ENCODE data around the gene MICALL2. TPM values are rescaled to one million over a fixed set of nuclear protein-coding genes. Genes with fewer than 3 reads are reported as not detected.
A peak's percentile ranks its signal among the peaks of the same experiment; 100 is the strongest.

MICALL2 gene
- total RNA-seq, 1 donor from 2014 or later: 8.3 TPM

GRCh38 chr7:1439373-1440363 is 19.6 kb downstream of the MICALL2 start:
- Histone ChIP-seq H3K36me3 (peaks cover 43% of the 10 kb centered on the region), H3K9me3 (replicated peaks) (no peaks in the 10 kb centered on the region), H3K4me1 (no peaks in the 10 kb centered on the region), H3K27ac (replicated peaks) (no peak overlapping the region), H3K27me3 (ENCODE audit: low read depth) (no peaks in the 10 kb centered on the region), H3K4me3 (no peak overlapping the region)
- intact Hi-C loops (cut with micrococcal nuclease): loop anchor here (10.0 kb wide), 1 partner anchor 215 kb away; no protein-coding TSS in a partner anchor
- TF ChIP-seq, protein P1, sequence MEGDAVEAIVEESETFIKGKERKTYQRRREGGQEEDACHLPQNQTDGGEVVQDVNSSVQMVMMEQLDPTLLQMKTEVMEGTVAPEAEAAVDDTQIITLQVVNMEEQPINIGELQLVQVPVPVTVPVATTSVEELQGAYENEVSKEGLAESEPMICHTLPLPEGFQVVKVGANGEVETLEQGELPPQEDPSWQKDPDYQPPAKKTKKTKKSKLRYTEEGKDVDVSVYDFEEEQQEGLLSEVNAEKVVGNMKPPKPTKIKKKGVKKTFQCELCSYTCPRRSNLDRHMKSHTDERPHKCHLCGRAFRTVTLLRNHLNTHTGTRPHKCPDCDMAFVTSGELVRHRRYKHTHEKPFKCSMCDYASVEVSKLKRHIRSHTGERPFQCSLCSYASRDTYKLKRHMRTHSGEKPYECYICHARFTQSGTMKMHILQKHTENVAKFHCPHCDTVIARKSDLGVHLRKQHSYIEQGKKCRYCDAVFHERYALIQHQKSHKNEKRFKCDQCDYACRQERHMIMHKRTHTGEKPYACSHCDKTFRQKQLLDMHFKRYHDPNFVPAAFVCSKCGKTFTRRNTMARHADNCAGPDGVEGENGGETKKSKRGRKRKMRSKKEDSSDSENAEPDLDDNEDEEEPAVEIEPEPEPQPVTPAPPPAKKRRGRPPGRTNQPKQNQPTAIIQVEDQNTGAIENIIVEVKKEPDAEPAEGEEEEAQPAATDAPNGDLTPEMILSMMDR (IDR thresholded peaks at IDR 0.05; ENCODE audit: borderline replicate concordance): peak; percentile 20
- DNase-seq: no peak

- Histone ChIP-seq H3K9me3 (replicated peaks) (no peaks in the 10 kb centered on the region), H3K36me3 (peaks cover 43% of the 10 kb centered on the region), H3K4me1 (no peaks in the 10 kb centered on the region), H3K27me3 (ENCODE audit: low read depth) (no peaks in the 10 kb centered on the region), H3K4me3 (no peak overlapping the region), H3K27ac (replicated peaks) (no peak overlapping the region)
- TF ChIP-seq, protein P1 (IDR thresholded peaks at IDR 0.05; ENCODE audit: borderline replicate concordance): no peak
- DNase-seq: no peak
- intact Hi-C loops (cut with micrococcal nuclease): loop anchor here (10.0 kb wide), 1 partner anchor 214 kb away; no protein-coding TSS in a partner anchor
These were observed 20.4 kb downstream of the MICALL2 start for GRCh38 chr7:1438821-1439220.

DNA sequence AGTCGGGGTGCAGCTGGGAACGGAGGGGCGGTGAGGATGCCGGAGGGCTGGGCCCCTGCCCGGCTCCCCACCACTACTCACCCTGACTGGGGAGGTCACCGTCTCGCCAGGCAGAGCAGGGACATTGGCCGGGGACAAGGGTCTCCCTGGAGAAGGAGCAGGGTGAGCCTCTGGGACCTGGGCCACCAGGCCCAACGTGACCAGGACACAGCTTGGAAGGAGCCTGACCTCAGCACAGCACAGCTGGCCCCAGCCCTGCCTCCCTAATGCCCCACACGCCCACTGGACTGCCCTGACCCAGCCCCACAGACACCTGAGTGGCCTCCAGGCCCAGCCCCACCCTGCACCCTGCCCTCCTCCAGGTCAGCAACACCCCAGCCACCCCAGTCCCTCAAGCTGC is 21.1 kb downstream of the MICALL2 start:
- intact Hi-C loops (cut with micrococcal nuclease): loop anchor here (10.0 kb wide), 1 partner anchor 213 kb away; no protein-coding TSS in a partner anchor
- Histone ChIP-seq H3K4me3 (no peak overlapping the region), H3K27me3 (ENCODE audit: low read depth) (no peaks in the 10 kb centered on the region), H3K9me3 (replicated peaks) (no peaks in the 10 kb centered on the region), H3K27ac (replicated peaks) (no peak overlapping the region), H3K4me1 (no peaks in the 10 kb centered on the region), H3K36me3 (peaks cover 40% of the 10 kb centered on the region)
- TF ChIP-seq, protein P1 (IDR thresholded peaks at IDR 0.05; ENCODE audit: borderline replicate concordance): no peak
- no peak for DNase-seq

DNA sequence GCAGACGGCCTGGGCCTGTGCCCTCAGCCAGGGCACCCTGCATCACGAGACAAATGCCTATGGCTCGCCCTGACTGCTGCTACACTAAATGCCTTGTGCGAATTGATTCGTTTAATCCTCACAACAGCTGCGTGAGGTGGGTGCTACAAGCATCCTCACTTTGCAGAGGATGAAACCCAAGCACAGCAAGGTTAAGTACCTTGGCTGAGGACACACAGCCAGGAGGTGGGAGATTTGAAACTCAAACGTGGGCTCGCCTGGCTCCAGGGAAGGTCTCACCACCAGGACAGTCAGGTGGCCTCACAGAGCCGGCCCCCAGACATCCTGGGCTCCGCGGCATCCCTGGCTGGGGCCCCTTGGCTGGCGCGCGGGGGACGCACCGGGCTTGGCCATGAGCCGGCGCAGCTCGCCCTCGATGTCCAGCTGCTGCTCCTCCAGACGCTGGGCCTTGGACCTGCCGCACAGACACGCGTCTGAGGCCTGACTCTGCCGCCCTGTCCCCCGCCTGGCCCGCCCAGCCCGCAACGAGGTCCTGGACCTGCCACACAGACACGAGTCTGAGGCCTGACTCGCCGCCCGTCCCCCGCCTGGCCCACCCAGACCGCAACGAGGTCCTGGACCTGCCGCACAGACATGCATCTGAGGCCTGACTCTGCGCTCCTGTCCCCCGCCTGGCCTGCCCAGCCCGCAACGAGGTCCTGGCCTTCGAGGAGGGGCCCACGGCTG is 22.0 kb downstream of the MICALL2 start:
- peaks cover 40% of the 10 kb centered on the region for H3K36me3 ChIP-seq

GRCh38 chr7:1436608-1437007 is 22.7 kb downstream of the MICALL2 start:
- TF ChIP-seq, protein P1 (IDR thresholded peaks at IDR 0.05; ENCODE audit: borderline replicate concordance): no peak
- no peaks in the 10 kb centered on the region for H3K9me3 ChIP-seq (replicated peaks)
- H3K27ac ChIP-seq (replicated peaks): no peak overlapping the region
- peaks cover 8% of the 10 kb centered on the region for H3K27me3 ChIP-seq (ENCODE audit: low read depth)
- no peak overlapping the region for H3K4me3 ChIP-seq
- peaks cover 6% of the 10 kb centered on the region for H3K4me1 ChIP-seq
- no peak for DNase-seq
- H3K36me3 ChIP-seq: peaks cover 34% of the 10 kb centered on the region
- intact Hi-C loops (cut with micrococcal nuclease): loop anchor here (10.0 kb wide), 1 partner anchor 212 kb away; no protein-coding TSS in a partner anchor

More for the DNA sequence above, 22.0 kb downstream of the MICALL2 start:
- Histone ChIP-seq H3K4me1 (peaks cover under 1% of the 10 kb centered on the region), H3K4me3 (no peak overlapping the region), H3K9me3 (replicated peaks) (no peaks in the 10 kb centered on the region), H3K27me3 (ENCODE audit: low read depth) (peaks cover under 1% of the 10 kb centered on the region), H3K27ac (replicated peaks) (no peak overlapping the region)
- intact Hi-C loops (cut with micrococcal nuclease): loop anchor here (10.0 kb wide), 1 partner anchor 213 kb away; no protein-coding TSS in a partner anchor
- TF ChIP-seq, protein P1 (IDR thresholded peaks at IDR 0.05; ENCODE audit: borderline replicate concordance): no peak
- no peak for DNase-seq
